Neural progenitor cell (in vitro differentiated cells): Measurements from ENCODE around the gene ZDHHC14. TPM values are rescaled to one million over a fixed set of nuclear protein-coding genes. Genes with fewer than 3 reads are reported as not detected.
"Not testable (repeated sequence)": the region's sequence is repeated elsewhere in the genome, so short reads cannot be mapped to it uniquely, and the experiment has no call there.

Experiments used
- DNase-seq: peaks from one replicate; pipeline ENCODE4 v3.0.0-alpha.2; 2016; ENCODE audit warnings: low spot score
- H2AFZ ChIP-seq: fragments of 200-600 bp; sonication (generic); replicated peaks from 2 replicates; pipeline ENCODE4 v1.6.1; 2016; ENCODE audit warnings: antibody characterized with exemption
- H3F3A ChIP-seq: fragments of 200-600 bp; sonication (generic); 2 replicates; pipeline ENCODE4 v1.6.1; 2016; ENCODE audit warnings: antibody characterized with exemption, low read depth
- H3K27ac ChIP-seq: fragments of 200-600 bp; sonication (generic); 2 replicates; pipeline ENCODE4 v1.5.1; 2016; ENCODE audit warnings: mild to moderate bottlenecking
- H3K27me3 ChIP-seq: fragments of 200-600 bp; sonication (generic); 2 replicates; pipeline ENCODE4 v1.6.1; 2016; ENCODE audit warnings: mild to moderate bottlenecking, moderate library complexity
- H3K36me3 ChIP-seq: fragments of 200-600 bp; sonication (generic); 2 replicates; pipeline ENCODE4 v1.5.1; 2016
- H3K4me1 ChIP-seq: fragments of 200-600 bp; sonication (generic); 2 replicates; pipeline ENCODE4 v1.6.1; 2016; ENCODE audit warnings: mixed run types
- H3K4me2 ChIP-seq: fragments of 200-600 bp; sonication (generic); 2 replicates; pipeline ENCODE4 v1.6.1; 2016
- H3K4me3 ChIP-seq: fragments of 200-600 bp; sonication (generic); 2 replicates; pipeline ENCODE4 v1.5.1; 2016
- H3K79me2 ChIP-seq: fragments of 200-600 bp; sonication (generic); 2 replicates; pipeline ENCODE4 v1.6.1; 2016; ENCODE audit warnings: low read depth
- H3K9ac ChIP-seq: fragments of 200-600 bp; sonication (generic); 2 replicates; pipeline ENCODE4 v1.6.1; 2016
- H3K9me3 ChIP-seq: fragments of 200-600 bp; sonication (generic); 2 replicates; pipeline ENCODE4 v1.5.1; 2016; ENCODE audit warnings: low read depth
- H4K20me1 ChIP-seq: fragments of 200-600 bp; sonication (generic); 2 replicates; pipeline ENCODE4 v1.6.1; 2016; ENCODE audit warnings: low read depth
- H3K27ac Mint-ChIP-seq: 3 replicates; pipeline ENCODE4 v1.8.0; 2021; ENCODE audit warnings: mixed read lengths
- H3K27me3 Mint-ChIP-seq: 2 replicates; pipeline ENCODE4 v1.8.0; 2022; ENCODE audit warnings: low read depth, mild to moderate bottlenecking, inconsistent platforms, moderate library complexity, mixed read lengths; ENCODE audit not compliant: insufficient read depth
- H3K36me3 Mint-ChIP-seq: 3 replicates; pipeline ENCODE4 v1.8.0; 2021; ENCODE audit warnings: mixed read lengths
- H3K4me1 Mint-ChIP-seq: 3 replicates; pipeline ENCODE4 v1.8.0; 2021; ENCODE audit warnings: mixed read lengths
- H3K4me3 Mint-ChIP-seq: 3 replicates; pipeline ENCODE4 v1.8.0; 2021; ENCODE audit warnings: mild to moderate bottlenecking, moderate library complexity, mixed read lengths
- H3K9me3 Mint-ChIP-seq: 3 replicates; pipeline ENCODE4 v1.8.0; 2020; ENCODE audit warnings: mixed read lengths
- EZH2 ChIP-seq: fragments of 200-600 bp; sonication (generic); IDR thresholded peaks from 2 replicates; pipeline ENCODE4 v1.6.1; 2017; ENCODE audit warnings: antibody characterized with exemption, mild to moderate bottlenecking, moderate library complexity
- EZH2phosphoT487 ChIP-seq: fragments of 200-600 bp; sonication (generic); IDR thresholded peaks from 2 replicates; pipeline ENCODE4 v1.6.1; 2017; ENCODE audit warnings: antibody characterized with exemption
- total RNA-seq: library from RNA; depleted of rRNA; stranded (reverse); fragments of >200 nt; gene quantifications from 2 replicates; pipeline ENCODE4 v1.2.3, GENCODE V29; 2015; ENCODE audit warnings: low replicate concordance
- TF ChIP-seq, protein P1 (sequence below): fragments of 200-600 bp; sonication (generic); IDR thresholded peaks from 2 replicates; pipeline ENCODE4 v1.5.1; 2017; ENCODE audit warnings: antibody characterized with exemption, mild to moderate bottlenecking

Gene ZDHHC14
- total RNA-seq, 1 donor from 2014 or later = 14.5 TPM

DNA sequence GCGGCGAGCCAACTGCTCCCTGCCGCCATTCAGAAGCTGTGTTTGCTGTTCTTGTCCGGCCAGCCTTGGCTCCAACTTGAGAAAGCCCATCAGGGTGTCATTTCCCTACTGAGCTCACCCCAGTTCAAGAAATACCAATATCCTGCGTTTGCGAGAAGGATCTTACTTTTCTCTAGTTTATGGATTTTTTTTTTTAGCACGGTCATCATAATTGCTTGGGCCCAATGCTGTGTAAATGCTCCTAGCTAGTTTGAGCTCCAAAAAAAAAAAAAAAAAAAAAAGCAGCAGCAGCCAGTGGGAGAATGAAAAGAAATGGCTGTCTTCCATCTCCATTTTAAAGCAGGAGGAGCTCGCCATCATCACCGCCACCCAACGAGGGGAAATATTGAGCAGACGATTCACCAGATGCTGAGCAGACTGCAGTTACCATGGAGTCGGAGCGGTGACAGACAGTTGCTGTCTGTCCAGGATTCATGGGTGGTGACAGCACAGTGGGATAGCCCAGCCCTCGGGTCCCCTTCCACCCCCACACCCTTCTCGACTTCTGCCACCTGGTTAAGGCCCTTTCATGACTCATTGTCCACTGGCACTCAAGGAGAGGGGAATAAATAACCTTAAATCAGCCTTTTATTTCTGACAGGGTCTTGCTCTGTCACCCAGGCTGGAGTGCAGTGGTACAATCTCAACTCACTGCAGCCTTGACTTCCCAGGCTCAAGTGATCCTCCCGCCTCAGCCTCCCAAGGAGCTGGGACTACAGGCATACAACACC is 309.6 kb downstream of the ZDHHC14 start:
- no peaks in the 10 kb centered on the region for H3F3A ChIP-seq
- no peaks in the 10 kb centered on the region for H3K36me3 ChIP-seq
- no peaks in the 10 kb centered on the region for H3K36me3 Mint-ChIP-seq
- H3K4me2 ChIP-seq = no peak overlapping the region
- no peaks in the 10 kb centered on the region for H3K9me3 ChIP-seq
- H3K79me2 ChIP-seq = no peaks in the 10 kb centered on the region
- no peak overlapping the region for H3K9ac ChIP-seq
- no peaks in the 10 kb centered on the region for H3K4me1 Mint-ChIP-seq
- H3K4me1 ChIP-seq = no peaks in the 10 kb centered on the region
- H3K27ac ChIP-seq = no peak overlapping the region
- TF ChIP-seq EZH2phosphoT487 (no peak), EZH2 (no peak)
- TF ChIP-seq, protein P1, sequence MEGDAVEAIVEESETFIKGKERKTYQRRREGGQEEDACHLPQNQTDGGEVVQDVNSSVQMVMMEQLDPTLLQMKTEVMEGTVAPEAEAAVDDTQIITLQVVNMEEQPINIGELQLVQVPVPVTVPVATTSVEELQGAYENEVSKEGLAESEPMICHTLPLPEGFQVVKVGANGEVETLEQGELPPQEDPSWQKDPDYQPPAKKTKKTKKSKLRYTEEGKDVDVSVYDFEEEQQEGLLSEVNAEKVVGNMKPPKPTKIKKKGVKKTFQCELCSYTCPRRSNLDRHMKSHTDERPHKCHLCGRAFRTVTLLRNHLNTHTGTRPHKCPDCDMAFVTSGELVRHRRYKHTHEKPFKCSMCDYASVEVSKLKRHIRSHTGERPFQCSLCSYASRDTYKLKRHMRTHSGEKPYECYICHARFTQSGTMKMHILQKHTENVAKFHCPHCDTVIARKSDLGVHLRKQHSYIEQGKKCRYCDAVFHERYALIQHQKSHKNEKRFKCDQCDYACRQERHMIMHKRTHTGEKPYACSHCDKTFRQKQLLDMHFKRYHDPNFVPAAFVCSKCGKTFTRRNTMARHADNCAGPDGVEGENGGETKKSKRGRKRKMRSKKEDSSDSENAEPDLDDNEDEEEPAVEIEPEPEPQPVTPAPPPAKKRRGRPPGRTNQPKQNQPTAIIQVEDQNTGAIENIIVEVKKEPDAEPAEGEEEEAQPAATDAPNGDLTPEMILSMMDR = no peak
- no peaks in the 10 kb centered on the region for H3K9me3 Mint-ChIP-seq
- no peak for DNase-seq
- no peaks in the 10 kb centered on the region for H4K20me1 ChIP-seq
- no peak overlapping the region for H3K27ac Mint-ChIP-seq
- H3K4me3 ChIP-seq = no peak overlapping the region
- H3K4me3 Mint-ChIP-seq = no peak overlapping the region
- no peak overlapping the region for H2AFZ ChIP-seq
- peaks cover 7% of the 10 kb centered on the region for H3K27me3 Mint-ChIP-seq
- no peaks in the 10 kb centered on the region for H3K27me3 ChIP-seq

- H3K4me3 ChIP-seq, H3K36me3 Mint-ChIP-seq, H3K27me3 ChIP-seq, H3K4me2 ChIP-seq, H3K4me1 ChIP-seq, H3K27ac ChIP-seq, H3K9me3 ChIP-seq, H3K9me3 Mint-ChIP-seq, H4K20me1 ChIP-seq, H3K9ac ChIP-seq, H2AFZ ChIP-seq, H3K27ac Mint-ChIP-seq, H3K4me3 Mint-ChIP-seq, H3K4me1 Mint-ChIP-seq, H3F3A ChIP-seq, H3K36me3 ChIP-seq, H3K79me2 ChIP-seq, H3K27me3 Mint-ChIP-seq, DNase-seq: not testable (repeated sequence)
Observed at GRCh38 chr6:157691621-157692020, 310.6 kb downstream of the ZDHHC14 start.

DNA sequence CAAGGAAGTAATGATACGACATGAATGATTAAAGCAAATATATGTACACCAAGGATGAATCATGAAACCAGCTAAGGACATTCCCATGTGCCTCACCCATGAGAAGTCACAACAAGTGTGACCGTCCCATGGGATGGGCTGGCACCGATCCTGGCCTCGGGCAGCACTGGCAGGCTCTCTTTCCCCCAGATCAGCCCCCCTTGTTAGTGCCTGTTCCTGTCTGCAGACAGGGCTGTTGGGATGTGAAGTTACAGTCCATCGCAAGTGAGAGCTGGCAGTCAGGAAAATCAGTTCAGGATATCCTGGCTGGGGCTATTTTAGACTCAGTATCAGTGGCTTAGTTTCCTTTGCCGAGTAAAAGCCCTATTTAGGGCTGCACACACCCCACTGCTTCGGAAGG is 312.9 kb downstream of the ZDHHC14 start:
- H3K79me2 ChIP-seq = no peaks in the 10 kb centered on the region
- H3F3A ChIP-seq = no peaks in the 10 kb centered on the region
- no peak overlapping the region for H3K27ac Mint-ChIP-seq
- H3K36me3 Mint-ChIP-seq = no peaks in the 10 kb centered on the region
- H3K36me3 ChIP-seq = no peaks in the 10 kb centered on the region
- no peak overlapping the region for H3K4me2 ChIP-seq
- H3K27me3 Mint-ChIP-seq = peaks cover 9% of the 10 kb centered on the region
- H3K4me1 Mint-ChIP-seq = no peaks in the 10 kb centered on the region
- no peak for DNase-seq
- H2AFZ ChIP-seq = no peak overlapping the region
- H3K9me3 Mint-ChIP-seq = peaks cover 7% of the 10 kb centered on the region
- no peak overlapping the region for H3K9ac ChIP-seq
- H4K20me1 ChIP-seq = no peaks in the 10 kb centered on the region
- no peak overlapping the region for H3K4me3 ChIP-seq
- H3K27ac ChIP-seq = no peak overlapping the region
- no peaks in the 10 kb centered on the region for H3K4me1 ChIP-seq
- no peak overlapping the region for H3K4me3 Mint-ChIP-seq
- TF ChIP-seq, protein P1 = no peak
- no peaks in the 10 kb centered on the region for H3K27me3 ChIP-seq
- no peaks in the 10 kb centered on the region for H3K9me3 ChIP-seq

DNA sequence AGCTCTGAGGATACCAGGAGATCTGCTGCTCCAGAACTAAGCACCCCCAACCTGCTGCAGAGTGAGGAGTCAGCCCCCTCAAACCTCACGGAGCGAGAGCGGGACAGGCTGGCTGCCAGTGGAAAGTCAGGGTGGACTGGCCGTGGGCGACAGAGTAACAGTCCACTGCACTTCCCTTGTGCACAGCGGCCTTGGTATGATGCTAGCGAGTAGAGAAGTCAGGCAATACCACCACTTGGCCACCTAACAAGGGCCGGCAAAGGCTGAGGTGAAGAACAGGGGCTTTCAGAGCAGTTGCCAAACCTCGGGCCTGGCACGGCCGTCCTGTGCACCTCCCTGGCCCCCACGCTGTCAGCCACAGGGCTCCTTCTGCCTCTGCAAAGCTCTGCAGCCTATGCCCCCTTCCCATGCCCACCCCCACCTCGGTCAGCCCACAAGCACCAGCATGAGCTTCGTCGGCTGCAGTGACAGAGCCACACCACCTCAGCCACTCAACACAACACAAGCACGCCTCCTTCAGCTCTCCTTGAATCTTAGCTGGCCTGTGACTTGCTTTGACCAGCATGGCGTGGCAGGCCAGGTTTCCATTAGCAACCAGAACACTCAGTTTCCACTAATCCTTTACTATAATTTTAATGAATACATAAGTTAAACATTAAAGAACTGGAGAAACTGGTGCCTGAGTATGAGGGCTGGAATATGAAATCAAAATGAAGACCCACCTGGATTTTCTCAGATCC is 314.5 kb downstream of the ZDHHC14 start:
- no peak overlapping the region for H3K4me3 Mint-ChIP-seq
- Histone ChIP-seq H3F3A (no peaks in the 10 kb centered on the region), H3K4me3 (no peak overlapping the region), H3K36me3 (no peaks in the 10 kb centered on the region), H2AFZ (no peak overlapping the region), H3K9ac (no peak overlapping the region), H3K4me2 (no peak overlapping the region), H3K4me1 (no peaks in the 10 kb centered on the region), H3K27ac (no peak overlapping the region), H4K20me1 (no peaks in the 10 kb centered on the region), H3K27me3 (no peaks in the 10 kb centered on the region), H3K9me3 (no peaks in the 10 kb centered on the region), H3K79me2 (no peaks in the 10 kb centered on the region)
- H3K27me3 Mint-ChIP-seq = peaks cover 9% of the 10 kb centered on the region
- H3K4me1 Mint-ChIP-seq = no peaks in the 10 kb centered on the region
- peaks cover 8% of the 10 kb centered on the region for H3K9me3 Mint-ChIP-seq
- no peaks in the 10 kb centered on the region for H3K36me3 Mint-ChIP-seq
- TF ChIP-seq, protein P1 = no peak
- TF ChIP-seq EZH2 (no peak), EZH2phosphoT487 (no peak)
- DNase-seq = no peak
- no peak overlapping the region for H3K27ac Mint-ChIP-seq
